ENCODE data around the gene TP63.

DNA sequence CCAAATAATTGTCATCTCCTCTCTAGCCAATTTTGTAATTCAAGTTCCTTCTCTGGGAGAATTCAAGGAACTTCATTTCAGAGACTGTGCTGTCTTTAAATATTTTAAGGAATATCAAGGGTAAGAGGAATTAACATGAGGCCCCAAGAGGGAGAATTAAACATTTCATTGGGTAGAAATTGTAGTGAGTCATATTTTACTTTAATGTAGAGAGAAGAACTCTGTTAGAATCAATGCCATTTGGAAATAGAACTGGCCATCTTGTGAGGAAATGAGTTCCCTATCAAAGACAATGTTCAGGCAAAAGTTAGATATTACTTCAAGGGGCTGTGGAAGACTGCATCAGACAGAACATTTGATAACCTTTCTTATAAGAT lies 43.5 kb upstream of the TP63 start:
- TF ChIP-seq CTCF (IDR thresholded peaks at IDR 0.05) (no peak), POLR2A (IDR thresholded peaks at IDR 0.05) (no peak)

All from adrenal gland (tissue), 5 donors.